Chondrocyte (in vitro differentiated cells): ENCODE measurements around the gene TMEM243. TPM values are rescaled to one million over a fixed set of nuclear protein-coding genes. Genes with fewer than 3 reads are reported as not detected.
"Not testable (repeated sequence)": the region's sequence is repeated elsewhere in the genome, so short reads cannot be mapped to it uniquely, and the experiment has no call there.

Experiments used
- DNase-seq: peaks from one replicate; pipeline ENCODE4 v3.0.0; 2021; ENCODE audit warnings: mixed read lengths, low spot score
- H3K27ac Mint-ChIP-seq: one replicate; pipeline ENCODE4 v1.8.0; 2021; ENCODE audit warnings: mild to moderate bottlenecking, moderate library complexity, mixed read lengths; ENCODE audit not compliant: unreplicated experiment
- H3K27me3 Mint-ChIP-seq: 2 replicates; pipeline ENCODE4 v1.8.0; 2021; ENCODE audit warnings: low read depth, mixed read lengths
- H3K36me3 Mint-ChIP-seq: 2 replicates; pipeline ENCODE4 v1.8.0; 2021; ENCODE audit warnings: low read depth, mixed read lengths
- H3K4me1 Mint-ChIP-seq: 2 replicates; pipeline ENCODE4 v1.8.0; 2021; ENCODE audit warnings: low read depth, mild to moderate bottlenecking, mixed read lengths
- H3K4me3 Mint-ChIP-seq: one replicate; pipeline ENCODE4 v1.8.0; 2021; ENCODE audit warnings: mild to moderate bottlenecking, moderate library complexity, mixed read lengths; ENCODE audit not compliant: unreplicated experiment
- H3K9me3 Mint-ChIP-seq: 2 replicates; pipeline ENCODE4 v1.8.0; 2021; ENCODE audit warnings: low read depth, mixed read lengths
- long read RNA-seq: library from polyadenylated mRNA; stranded (forward); transcript quantifications from one replicate; pipeline ENCODE4 v2.0.0, GENCODE V29; 2021
- total RNA-seq: library from RNA; stranded (reverse); gene quantifications from 3 replicates; pipeline ENCODE4 v1.2.1, GENCODE V29; 2021
- TF ChIP-seq, protein P1 (sequence below): fragments of 200-600 bp; sonication (generic); IDR thresholded peaks from 2 replicates; pipeline ENCODE4 v1.5.0; 2021; ENCODE audit warnings: antibody characterized with exemption, mild to moderate bottlenecking, moderate library complexity

Gene TMEM243, protein sequence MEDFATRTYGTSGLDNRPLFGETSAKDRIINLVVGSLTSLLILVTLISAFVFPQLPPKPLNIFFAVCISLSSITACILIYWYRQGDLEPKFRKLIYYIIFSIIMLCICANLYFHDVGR
- total RNA-seq, result 22.5 to 27.8 TPM (median 24.7 TPM) in 3 replicates
- long read RNA-seq, transcript TMEM243-201 (4 exons, 1,063 nt), result minor isoform, 18 of 55 reads
- long read RNA-seq, transcript TMEM243-203 (5 exons, 1,273 nt), result major isoform, 32 of 55 reads
- long read RNA-seq, partial matches to known transcripts, result 0 of 55 reads
- long read RNA-seq, other reads (novel, unspliced or antisense), result 5 of 55 reads

DNA sequence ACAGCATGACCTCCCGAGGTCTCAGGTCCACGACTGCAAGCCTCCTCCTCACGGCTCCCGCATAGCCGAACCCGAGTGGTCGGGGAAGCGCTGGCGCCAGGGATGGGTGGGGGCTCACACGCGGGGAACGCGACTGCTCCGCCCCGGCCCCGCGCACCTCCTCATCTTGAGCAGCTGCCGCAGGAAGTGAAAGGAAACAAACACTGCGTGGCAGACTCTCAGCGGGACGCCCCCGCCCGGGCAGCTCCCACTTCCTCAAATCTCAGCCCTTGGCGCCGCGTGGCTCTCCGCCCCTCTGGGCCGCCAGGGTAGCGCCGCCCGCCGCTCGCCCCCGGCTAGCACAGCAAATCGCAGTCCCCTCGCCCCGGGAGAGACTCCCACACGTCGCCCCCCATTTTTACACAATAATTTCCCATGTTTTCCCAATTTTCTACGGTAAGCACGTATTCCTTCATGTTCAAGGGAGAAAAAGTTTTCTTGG lies at the start of gene TMEM243:
TSS of gene TMEM243 (minus strand) at position 188 of the 481 bp plus-strand sequence. CDS start 229 bp downstream, outside the sequence.
- H3K27ac Mint-ChIP-seq, result peak within 1 kb of the TSS; percentile 88
- H3K4me1 Mint-ChIP-seq, result peaks cover 33% of the 10 kb centered on the region
- H3K4me3 Mint-ChIP-seq, result peak within 1 kb of the TSS; percentile 91
- no peaks in the 10 kb centered on the region for H3K27me3 Mint-ChIP-seq
- TF ChIP-seq, protein P1, sequence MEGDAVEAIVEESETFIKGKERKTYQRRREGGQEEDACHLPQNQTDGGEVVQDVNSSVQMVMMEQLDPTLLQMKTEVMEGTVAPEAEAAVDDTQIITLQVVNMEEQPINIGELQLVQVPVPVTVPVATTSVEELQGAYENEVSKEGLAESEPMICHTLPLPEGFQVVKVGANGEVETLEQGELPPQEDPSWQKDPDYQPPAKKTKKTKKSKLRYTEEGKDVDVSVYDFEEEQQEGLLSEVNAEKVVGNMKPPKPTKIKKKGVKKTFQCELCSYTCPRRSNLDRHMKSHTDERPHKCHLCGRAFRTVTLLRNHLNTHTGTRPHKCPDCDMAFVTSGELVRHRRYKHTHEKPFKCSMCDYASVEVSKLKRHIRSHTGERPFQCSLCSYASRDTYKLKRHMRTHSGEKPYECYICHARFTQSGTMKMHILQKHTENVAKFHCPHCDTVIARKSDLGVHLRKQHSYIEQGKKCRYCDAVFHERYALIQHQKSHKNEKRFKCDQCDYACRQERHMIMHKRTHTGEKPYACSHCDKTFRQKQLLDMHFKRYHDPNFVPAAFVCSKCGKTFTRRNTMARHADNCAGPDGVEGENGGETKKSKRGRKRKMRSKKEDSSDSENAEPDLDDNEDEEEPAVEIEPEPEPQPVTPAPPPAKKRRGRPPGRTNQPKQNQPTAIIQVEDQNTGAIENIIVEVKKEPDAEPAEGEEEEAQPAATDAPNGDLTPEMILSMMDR, result peak; percentile 55
- no peaks in the 10 kb centered on the region for H3K9me3 Mint-ChIP-seq
- H3K36me3 Mint-ChIP-seq, result no peaks in the 10 kb centered on the region
- peak; percentile 85 for DNase-seq

DNA sequence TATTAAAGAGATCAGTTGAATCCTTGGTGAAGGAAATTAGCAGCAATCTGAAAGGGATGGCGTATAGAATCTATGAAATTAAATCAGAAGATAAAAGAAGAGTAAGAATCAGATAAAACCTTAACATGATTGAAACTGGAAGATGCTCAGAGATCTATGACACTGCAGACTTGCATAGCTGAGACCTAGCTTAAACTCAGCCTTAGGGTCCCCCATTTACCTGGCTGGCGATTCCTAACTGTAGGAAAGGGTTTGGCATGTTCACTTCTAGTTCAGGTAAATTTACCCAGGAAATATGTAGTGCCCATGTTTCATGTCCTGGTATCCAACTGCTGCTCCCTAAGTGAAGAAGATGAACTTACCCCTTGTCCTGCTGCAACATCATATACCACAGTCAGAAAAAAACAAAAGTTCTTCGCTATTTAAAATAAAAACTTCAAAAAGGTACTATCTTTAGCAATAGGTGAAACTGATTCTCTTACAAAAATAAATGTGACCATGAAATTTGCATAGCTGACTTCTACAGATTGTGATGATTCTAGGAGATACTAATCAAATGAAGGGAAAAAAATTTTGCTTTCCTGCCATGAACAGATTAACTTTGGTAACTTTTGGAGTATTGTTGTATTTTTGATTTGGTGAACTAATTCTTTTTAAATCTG lies 47.8 kb upstream of the TMEM243 start:
- Mint-ChIP-seq H3K4me1 (no peaks in the 10 kb centered on the region), H3K27me3 (peaks cover 10% of the 10 kb centered on the region), H3K36me3 (no peaks in the 10 kb centered on the region), H3K4me3 (no peak overlapping the region), H3K9me3 (peaks cover 5% of the 10 kb centered on the region), H3K27ac (no peak overlapping the region)
- DNase-seq, result no peak
- TF ChIP-seq, protein P1, result no peak

- TF ChIP-seq, protein P1, result no peak
- Mint-ChIP-seq H3K27me3 (peaks cover 25% of the 10 kb centered on the region), H3K27ac (no peak overlapping the region), H3K36me3 (peaks cover 1% of the 10 kb centered on the region), H3K9me3 (peaks cover 5% of the 10 kb centered on the region), H3K4me3 (no peak overlapping the region), H3K4me1 (no peaks in the 10 kb centered on the region)
- DNase-seq, result no peak
Measured at GRCh38 chr7:87263537-87263936, 44.0 kb upstream of the TMEM243 start.

DNA sequence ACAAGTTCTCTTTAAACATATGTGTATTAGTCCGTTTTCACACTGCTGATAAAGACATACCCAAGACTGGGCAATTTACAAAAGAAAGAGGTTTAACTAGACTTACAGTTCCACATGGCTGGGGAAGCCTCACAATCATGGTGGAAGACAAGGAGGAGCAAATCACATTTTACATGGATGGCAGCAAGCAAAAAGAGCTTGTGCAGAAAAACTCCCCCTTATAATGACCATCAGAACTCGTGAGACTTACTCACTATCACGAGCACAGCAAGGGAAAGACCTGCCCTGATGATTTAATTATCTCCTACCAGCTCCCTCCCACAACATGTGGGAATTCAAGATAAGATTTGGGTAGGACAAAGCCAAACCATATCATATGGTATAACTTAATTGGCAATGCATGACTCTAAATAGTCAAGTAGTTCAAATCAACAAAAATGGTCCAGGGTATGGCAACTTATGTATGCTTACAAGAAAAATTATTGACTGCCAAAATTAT lies 34.1 kb upstream of the TMEM243 start:
- Mint-ChIP-seq H3K4me1 (no peaks in the 10 kb centered on the region), H3K27ac (no peak overlapping the region), H3K36me3 (no peaks in the 10 kb centered on the region), H3K9me3 (no peaks in the 10 kb centered on the region), H3K27me3 (peaks cover 43% of the 10 kb centered on the region), H3K4me3 (no peak overlapping the region)
- TF ChIP-seq, protein P1, result no peak
- no peak for DNase-seq

DNA sequence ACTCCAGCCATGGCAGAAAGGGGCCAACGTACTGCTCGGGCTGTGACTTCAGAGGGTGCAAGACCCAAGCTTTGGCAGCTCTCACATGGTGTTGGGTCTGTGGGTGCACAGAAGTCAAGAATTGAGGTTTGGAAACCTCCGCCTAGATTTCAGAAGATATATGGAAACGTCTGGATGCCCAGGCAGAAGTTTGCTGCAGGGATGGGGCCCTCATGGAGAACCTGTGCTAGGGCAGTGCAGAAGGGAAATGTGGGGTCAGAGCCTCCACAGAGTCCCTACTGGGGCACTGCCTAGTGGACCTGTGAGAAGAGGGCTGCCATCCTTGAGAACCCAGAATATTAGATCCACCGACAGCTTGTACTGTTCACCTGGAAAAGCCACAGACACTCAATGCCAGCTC lies 26.1 kb upstream of the TMEM243 start:
- H3K27me3 Mint-ChIP-seq, result peaks cover 27% of the 10 kb centered on the region
- H3K36me3 Mint-ChIP-seq, H3K4me3 Mint-ChIP-seq, DNase-seq, H3K27ac Mint-ChIP-seq, H3K4me1 Mint-ChIP-seq, H3K9me3 Mint-ChIP-seq: not testable (repeated sequence)

DNA sequence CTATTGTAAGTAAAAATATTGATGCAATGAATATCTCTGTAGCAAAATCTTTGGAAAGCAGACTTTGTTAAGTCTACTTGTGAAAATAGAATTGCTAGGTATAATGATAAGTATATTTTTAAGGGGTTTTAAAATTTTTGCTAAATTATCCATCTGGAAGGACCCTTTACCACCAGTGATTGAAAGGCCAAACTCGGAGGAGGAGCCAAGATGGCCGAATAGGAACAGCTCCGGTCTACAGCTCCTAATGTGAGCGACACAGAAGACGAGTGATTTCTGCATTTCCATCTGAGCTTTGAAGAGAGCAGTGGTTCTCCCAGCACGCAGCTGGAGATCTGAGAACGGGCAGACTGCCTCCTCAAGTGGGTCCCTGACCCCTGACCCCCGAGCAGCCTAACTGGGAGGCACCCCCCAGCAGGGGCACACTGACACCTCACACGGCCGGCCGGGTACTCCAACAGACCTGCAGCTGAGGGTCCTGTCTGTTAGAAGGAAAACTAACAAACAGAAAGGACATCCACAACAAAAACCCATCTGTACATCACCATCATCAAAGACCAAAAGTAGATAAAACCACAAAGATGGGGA lies 19.0 kb upstream of the TMEM243 start:
- not testable (repeated sequence) for H3K4me1 Mint-ChIP-seq, H3K9me3 Mint-ChIP-seq

More for the DNA sequence above, 19.0 kb upstream of the TMEM243 start:
- H3K27me3 Mint-ChIP-seq, result peaks cover 16% of the 10 kb centered on the region
- H3K27ac Mint-ChIP-seq, H3K4me3 Mint-ChIP-seq, DNase-seq, H3K36me3 Mint-ChIP-seq: not testable (repeated sequence)
